Measurements from ENCODE around the gene HSPB2.

DNA sequence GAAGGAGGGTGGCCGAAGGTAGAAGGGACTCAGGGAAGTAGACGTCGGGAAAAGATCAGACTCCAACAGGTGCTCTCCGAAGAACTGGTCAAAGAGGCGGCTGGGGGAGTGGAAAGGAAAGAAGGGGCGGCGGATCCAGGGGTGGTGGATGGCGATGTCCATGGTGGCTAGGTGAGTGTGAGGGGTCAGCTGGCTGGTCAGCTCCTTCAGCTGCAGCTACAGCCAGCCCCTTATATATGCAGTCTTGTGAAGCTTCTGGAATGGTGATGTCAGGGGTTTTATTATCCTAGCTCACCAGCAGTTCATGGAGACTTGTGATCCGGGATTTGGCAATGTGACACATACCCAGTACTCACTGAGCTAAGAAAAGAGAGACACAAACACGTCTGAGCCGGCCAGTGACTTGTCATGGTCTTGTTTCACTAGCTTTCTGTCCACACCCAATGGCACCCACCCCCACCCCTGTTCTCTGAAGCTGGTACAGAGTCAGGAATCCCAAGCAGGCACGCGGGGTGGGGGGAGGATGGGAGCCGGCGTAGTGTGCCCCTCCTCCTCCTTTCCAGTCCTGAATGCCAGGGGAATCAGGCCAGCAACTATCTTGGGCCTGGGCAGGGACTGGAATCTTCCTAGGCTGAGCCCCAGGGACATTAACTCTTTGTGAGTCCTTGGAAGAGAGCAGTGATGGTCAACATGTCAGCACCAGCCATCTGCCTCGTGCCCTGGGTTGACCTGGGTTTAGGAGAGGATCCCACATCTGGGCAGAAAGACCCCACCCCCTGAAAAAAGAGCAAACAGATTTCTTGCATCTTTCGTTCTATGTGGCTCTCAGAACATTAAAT, 752 bp upstream of the HSPB2 start, which contains the start of gene CRYAB:
- TF ChIP-seq POLR2AphosphoS5 (IDR thresholded peaks at IDR 0.05; ENCODE audit: low read depth) (no peak), GABPA (IDR thresholded peaks at IDR 0.05; ENCODE audit: low read depth) (no peak), SPI1 (IDR thresholded peaks at IDR 0.05; ENCODE audit: borderline replicate concordance, low read depth) (no peak)
- TF ChIP-seq, protein P1, sequence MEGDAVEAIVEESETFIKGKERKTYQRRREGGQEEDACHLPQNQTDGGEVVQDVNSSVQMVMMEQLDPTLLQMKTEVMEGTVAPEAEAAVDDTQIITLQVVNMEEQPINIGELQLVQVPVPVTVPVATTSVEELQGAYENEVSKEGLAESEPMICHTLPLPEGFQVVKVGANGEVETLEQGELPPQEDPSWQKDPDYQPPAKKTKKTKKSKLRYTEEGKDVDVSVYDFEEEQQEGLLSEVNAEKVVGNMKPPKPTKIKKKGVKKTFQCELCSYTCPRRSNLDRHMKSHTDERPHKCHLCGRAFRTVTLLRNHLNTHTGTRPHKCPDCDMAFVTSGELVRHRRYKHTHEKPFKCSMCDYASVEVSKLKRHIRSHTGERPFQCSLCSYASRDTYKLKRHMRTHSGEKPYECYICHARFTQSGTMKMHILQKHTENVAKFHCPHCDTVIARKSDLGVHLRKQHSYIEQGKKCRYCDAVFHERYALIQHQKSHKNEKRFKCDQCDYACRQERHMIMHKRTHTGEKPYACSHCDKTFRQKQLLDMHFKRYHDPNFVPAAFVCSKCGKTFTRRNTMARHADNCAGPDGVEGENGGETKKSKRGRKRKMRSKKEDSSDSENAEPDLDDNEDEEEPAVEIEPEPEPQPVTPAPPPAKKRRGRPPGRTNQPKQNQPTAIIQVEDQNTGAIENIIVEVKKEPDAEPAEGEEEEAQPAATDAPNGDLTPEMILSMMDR (IDR thresholded peaks at IDR 0.05; ENCODE audit: insufficient read depth, low read length) = no peak
- TF ChIP-seq, protein P2, sequence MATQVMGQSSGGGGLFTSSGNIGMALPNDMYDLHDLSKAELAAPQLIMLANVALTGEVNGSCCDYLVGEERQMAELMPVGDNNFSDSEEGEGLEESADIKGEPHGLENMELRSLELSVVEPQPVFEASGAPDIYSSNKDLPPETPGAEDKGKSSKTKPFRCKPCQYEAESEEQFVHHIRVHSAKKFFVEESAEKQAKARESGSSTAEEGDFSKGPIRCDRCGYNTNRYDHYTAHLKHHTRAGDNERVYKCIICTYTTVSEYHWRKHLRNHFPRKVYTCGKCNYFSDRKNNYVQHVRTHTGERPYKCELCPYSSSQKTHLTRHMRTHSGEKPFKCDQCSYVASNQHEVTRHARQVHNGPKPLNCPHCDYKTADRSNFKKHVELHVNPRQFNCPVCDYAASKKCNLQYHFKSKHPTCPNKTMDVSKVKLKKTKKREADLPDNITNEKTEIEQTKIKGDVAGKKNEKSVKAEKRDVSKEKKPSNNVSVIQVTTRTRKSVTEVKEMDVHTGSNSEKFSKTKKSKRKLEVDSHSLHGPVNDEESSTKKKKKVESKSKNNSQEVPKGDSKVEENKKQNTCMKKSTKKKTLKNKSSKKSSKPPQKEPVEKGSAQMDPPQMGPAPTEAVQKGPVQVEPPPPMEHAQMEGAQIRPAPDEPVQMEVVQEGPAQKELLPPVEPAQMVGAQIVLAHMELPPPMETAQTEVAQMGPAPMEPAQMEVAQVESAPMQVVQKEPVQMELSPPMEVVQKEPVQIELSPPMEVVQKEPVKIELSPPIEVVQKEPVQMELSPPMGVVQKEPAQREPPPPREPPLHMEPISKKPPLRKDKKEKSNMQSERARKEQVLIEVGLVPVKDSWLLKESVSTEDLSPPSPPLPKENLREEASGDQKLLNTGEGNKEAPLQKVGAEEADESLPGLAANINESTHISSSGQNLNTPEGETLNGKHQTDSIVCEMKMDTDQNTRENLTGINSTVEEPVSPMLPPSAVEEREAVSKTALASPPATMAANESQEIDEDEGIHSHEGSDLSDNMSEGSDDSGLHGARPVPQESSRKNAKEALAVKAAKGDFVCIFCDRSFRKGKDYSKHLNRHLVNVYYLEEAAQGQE (IDR thresholded peaks at IDR 0.05; ENCODE audit: insufficient replicate concordance, low read depth) = no peak

All from HL-60 (cell line).